Measurements from ENCODE around the gene DLGAP1. TPM values are rescaled to one million over a fixed set of nuclear protein-coding genes. Genes with fewer than 3 reads are reported as not detected.

Gene DLGAP1
- total and polyA plus RNA-seq, 10 of the 15 experiments (the other 5 are each of a cell fraction or from before 2014, with no cell fraction given), result 0.23 to 27.6 (median 1.9) TPM

GRCh38 chr18:3554811-3555427, 900.2 kb downstream of the DLGAP1 start (continued):
- TF ChIP-seq CBX3 (IDR thresholded peaks at IDR 0.05; ENCODE audit: borderline replicate concordance, low read depth), result no peak
- no peak for TF ChIP-seq SMAD5 (IDR thresholded peaks at IDR 0.05; ENCODE audit: low read depth)
- no peak for TF ChIP-seq TAF1 (IDR thresholded peaks at IDR 0.05; ENCODE audit: borderline replicate concordance, low read depth, low read length)
- no peak for TF ChIP-seq MXI1 (IDR thresholded peaks at IDR 0.05; ENCODE audit: low read depth, low read length)
- no peak for TF ChIP-seq ZNF622 (IDR thresholded peaks at IDR 0.05)
- TF ChIP-seq RELA (IDR thresholded peaks at IDR 0.05; ENCODE audit: borderline replicate concordance, partially characterized antibody), result no peak
- no peak for TF ChIP-seq ZBTB33 (IDR thresholded peaks at IDR 0.05)
- no peak for TF ChIP-seq ZNF274 (IDR thresholded peaks at IDR 0.05; ENCODE audit: insufficient read depth, insufficient read length)
- no peak for TF ChIP-seq MYC (IDR thresholded peaks at IDR 0.05; ENCODE audit: insufficient read depth, insufficient read length, insufficient replicate concordance, low read length, severe bottlenecking)
- TF ChIP-seq PML (IDR thresholded peaks at IDR 0.05; ENCODE audit: low read length), result no peak
- TF ChIP-seq MTA3 (IDR thresholded peaks at IDR 0.05; ENCODE audit: borderline replicate concordance, low read length), result no peak

- no TSS peak for BruUV-seq (replicated peaks)
- ChIA-PET SMC1A (ENCODE audit: uncharacterized antibody, unreplicated experiment) (interaction anchor here (0.7 to 1.3 kb wide), 3 partner anchors 10 to 234 kb away, joined by 3 to 4 read pairs (median 3); no protein-coding TSS in a partner anchor), RAD21 (ENCODE audit: unreplicated experiment) (no interaction called here), CTCF (interaction anchor here (1.1 kb wide), 1 partner anchor 32 kb away, joined by 3 read pairs; no protein-coding TSS in a partner anchor), POLR2A (interaction anchor here (0.6 kb wide), 1 partner anchor 12 kb away, joined by 7 read pairs; no protein-coding TSS in a partner anchor)
- DNase-seq (ENCODE audit: low read depth, low spot score) (no peak), FAIRE-seq (no peak), ATAC-seq (no peak)
- no peak overlapping the region for H2AFZ ChIP-seq (ENCODE audit: control insufficient read depth, low read depth, low read length)
- no peak overlapping the region for H3K4me2 ChIP-seq (ENCODE audit: control insufficient read depth, insufficient read depth)
- H3K9ac ChIP-seq (ENCODE audit: control insufficient read depth, insufficient read depth, low read length), result no peak overlapping the region
- no peak overlapping the region for H3K27ac ChIP-seq (ENCODE audit: control insufficient read depth, insufficient read depth)
- H3K4me3 ChIP-seq, result no peak overlapping the region
- no peaks in the 10 kb centered on the region for H3K27me3 ChIP-seq (replicated peaks in 1 of 2; ENCODE audit: control insufficient read depth in 2 of 2, insufficient read depth in 2 of 2, low read length in 1 of 2)
- intact Hi-C loops (cut with micrococcal nuclease; ENCODE audit: unreplicated experiment), result no loop called here
- 78% methylated on average over 9 of the region's 9 CpGs for WGBS (ENCODE audit: insufficient coverage, insufficient replicate concordance, low lambda C conversion rate, missing lambda C conversion rate)
- H3K79me2 ChIP-seq (ENCODE audit: control insufficient read depth, insufficient read depth, low read length), result no peaks in the 10 kb centered on the region
- no peaks in the 10 kb centered on the region for H3K9me3 ChIP-seq (replicated peaks; ENCODE audit: control insufficient read depth, insufficient read depth, low read length)
- in situ Hi-C loops (cut with MboI), result no loop called here
- H3K4me1 ChIP-seq (ENCODE audit: control insufficient read depth, insufficient read depth, low read length), result no peaks in the 10 kb centered on the region
- H4K20me1 ChIP-seq (ENCODE audit: control insufficient read depth, insufficient read depth), result no peaks in the 10 kb centered on the region
- H3K36me3 ChIP-seq (ENCODE audit: control insufficient read depth in 2 of 2, insufficient read depth in 2 of 2, low read length in 1 of 2), result no peaks in the 10 kb centered on the region
- TF ChIP-seq SMAD5 (IDR thresholded peaks at IDR 0.05; ENCODE audit: low read depth), result no peak
- no peak for TF ChIP-seq EZH2 (IDR thresholded peaks at IDR 0.05; ENCODE audit: borderline replicate concordance, control insufficient read depth, low read depth, low read length)
- TF ChIP-seq BACH1 (IDR thresholded peaks at IDR 0.05; ENCODE audit: borderline replicate concordance), result no peak
- TF ChIP-seq RCOR1 (conservative IDR thresholded peaks at IDR 0.05; ENCODE audit: low read depth, low read length), result no peak
- TF ChIP-seq KAT2A (conservative IDR thresholded peaks at IDR 0.05; ENCODE audit: control insufficient read depth, low read depth, low read length), result no peak
- TF ChIP-seq RFX5 (IDR thresholded peaks at IDR 0.05; ENCODE audit: low read depth, low read length), result no peak
- TF ChIP-seq FOXM1 (IDR thresholded peaks at IDR 0.05; ENCODE audit: low read depth, low read length), result no peak
- TF ChIP-seq MLLT1 (IDR thresholded peaks at IDR 0.05), result no peak
- no peak for TF ChIP-seq BCL11A (IDR thresholded peaks at IDR 0.05; ENCODE audit: low read depth, low read length)
- no peak for TF ChIP-seq BMI1 (IDR thresholded peaks at IDR 0.05; ENCODE audit: borderline replicate concordance)
Observed at GRCh38 chr18:3554091-3554601, 901.0 kb downstream of the DLGAP1 start.
